ENCODE measurements around the gene POLR3E. TPM values are rescaled to one million over a fixed set of nuclear protein-coding genes. Genes with fewer than 3 reads are reported as not detected.

Gene POLR3E
- total RNA-seq, 1 experiment from 2014 or later, result 70.9 TPM

GRCh38 chr16:22260490-22260889, 36.7 kb upstream of the POLR3E start:
- no peaks in the 10 kb centered on the region for H3K9me2 ChIP-seq (ENCODE audit: insufficient read depth)
- H3K4me2 ChIP-seq, result no peak overlapping the region
- H3F3A ChIP-seq (ENCODE audit: insufficient read depth, low read depth), result no peaks in the 10 kb centered on the region
- H4K20me1 ChIP-seq (ENCODE audit: insufficient read depth), result no peaks in the 10 kb centered on the region
- no peaks in the 10 kb centered on the region for H3K79me2 ChIP-seq (ENCODE audit: low read depth)
- H3K27me3 ChIP-seq (ENCODE audit: insufficient read depth, low read depth), result no peaks in the 10 kb centered on the region
- POLR2A ChIA-PET (ENCODE audit: unreplicated experiment), result no interaction called here
- no peaks in the 10 kb centered on the region for H3K4me1 ChIP-seq (replicated peaks; ENCODE audit: insufficient read depth)
- intact Hi-C loops (cut with micrococcal nuclease; ENCODE audit: unreplicated experiment), result no loop called here
- no peak for DNase-seq
- no peak overlapping the region for H3K27ac ChIP-seq
- TF ChIP-seq CTCF (conservative IDR thresholded peaks at IDR 0.05) (no peak), EZH2 (IDR thresholded peaks at IDR 0.05; ENCODE audit: low read depth) (no peak)
- no peak overlapping the region for H2AFZ ChIP-seq
- no TSS peak for BruUV-seq (replicated peaks)
- CTCF ChIA-PET, result no interaction called here
- peaks cover 7% of the 10 kb centered on the region; the same call in 1 of the 2 replicates for H3K36me3 ChIP-seq (ENCODE audit: low read depth)
- no peak overlapping the region for H3K4me3 ChIP-seq
- no peaks in the 10 kb centered on the region; the same call in 1 of the 2 replicates for H3K9me3 ChIP-seq (ENCODE audit: insufficient read depth, low read depth)

- H3K4me1 ChIP-seq (replicated peaks; ENCODE audit: insufficient read depth), result no peaks in the 10 kb centered on the region
- no peaks in the 10 kb centered on the region for H3F3A ChIP-seq (ENCODE audit: insufficient read depth, low read depth)
- no peak overlapping the region for H3K4me3 ChIP-seq
- no peaks in the 10 kb centered on the region for H4K20me1 ChIP-seq (ENCODE audit: insufficient read depth)
- POLR2A ChIA-PET (ENCODE audit: unreplicated experiment), result no interaction called here
- H3K79me2 ChIP-seq (ENCODE audit: low read depth), result no peaks in the 10 kb centered on the region
- DNase-seq, result no peak
- no peak overlapping the region for H3K4me2 ChIP-seq
- intact Hi-C loops (cut with micrococcal nuclease; ENCODE audit: unreplicated experiment), result no loop called here
- no peaks in the 10 kb centered on the region for H3K9me2 ChIP-seq (ENCODE audit: insufficient read depth)
- no TSS peak for BruUV-seq (replicated peaks)
- H3K36me3 ChIP-seq (ENCODE audit: low read depth), result peaks cover 6% of the 10 kb centered on the region; the same call in 1 of the 2 replicates
- CTCF ChIA-PET, result no interaction called here
- no peaks in the 10 kb centered on the region for H3K9me3 ChIP-seq (ENCODE audit: insufficient read depth, low read depth)
- no peak overlapping the region for H3K27ac ChIP-seq
- TF ChIP-seq CTCF (conservative IDR thresholded peaks at IDR 0.05), result no peak
- TF ChIP-seq EZH2 (IDR thresholded peaks at IDR 0.05; ENCODE audit: low read depth), result no peak
- no peak overlapping the region for H2AFZ ChIP-seq
- no peaks in the 10 kb centered on the region for H3K27me3 ChIP-seq (ENCODE audit: insufficient read depth, low read depth)
These were observed 34.7 kb upstream of the POLR3E start for GRCh38 chr16:22262460-22262859.

GRCh38 chr16:22264786-22265185, 32.4 kb upstream of the POLR3E start:
- ChIA-PET POLR2A (ENCODE audit: unreplicated experiment) (no interaction called here), CTCF (no interaction called here)
- H3K4me1 ChIP-seq (replicated peaks; ENCODE audit: insufficient read depth), result no peaks in the 10 kb centered on the region
- H3K36me3 ChIP-seq (ENCODE audit: low read depth), result peaks cover 6% of the 10 kb centered on the region; the same call in 1 of the 2 replicates
- H3K27ac ChIP-seq, result no peak overlapping the region
- H2AFZ ChIP-seq, result no peak overlapping the region
- no peak for TF ChIP-seq CTCF (conservative IDR thresholded peaks at IDR 0.05)
- TF ChIP-seq EZH2 (IDR thresholded peaks at IDR 0.05; ENCODE audit: low read depth), result no peak
- H3K27me3 ChIP-seq (ENCODE audit: insufficient read depth, low read depth), result no peaks in the 10 kb centered on the region
- H3K9me2 ChIP-seq (ENCODE audit: insufficient read depth), result no peaks in the 10 kb centered on the region
- no peak overlapping the region for H3K4me2 ChIP-seq
- H3F3A ChIP-seq (ENCODE audit: insufficient read depth, low read depth), result no peaks in the 10 kb centered on the region
- intact Hi-C loops (cut with micrococcal nuclease; ENCODE audit: unreplicated experiment), result no loop called here
- DNase-seq, result no peak
- H3K79me2 ChIP-seq (ENCODE audit: low read depth), result no peaks in the 10 kb centered on the region
- H3K9me3 ChIP-seq (ENCODE audit: insufficient read depth, low read depth), result no peaks in the 10 kb centered on the region
- H3K4me3 ChIP-seq, result no peak overlapping the region
- BruUV-seq (replicated peaks), result no TSS peak
- no peaks in the 10 kb centered on the region for H4K20me1 ChIP-seq (ENCODE audit: insufficient read depth)
